HEK293 (cell line): ENCODE measurements around the gene MYH3.

Experiments
- KLF1 ChIP-seq: fragments of 450-650 bp; formaldehyde crosslinking; IDR thresholded peaks from 2 replicates; pipeline ENCODE4 v1.5.1; 2016; ENCODE audit warnings: missing biosample characterization, missing genetic modification characterization
- KLF7 ChIP-seq: fragments of 450-650 bp; formaldehyde crosslinking; IDR thresholded peaks from 2 replicates; pipeline ENCODE4 v1.5.1; 2016; ENCODE audit warnings: missing biosample characterization, missing genetic modification characterization, borderline replicate concordance
- KLF9 ChIP-seq: fragments of 450-650 bp; formaldehyde crosslinking; IDR thresholded peaks from 2 replicates; pipeline ENCODE4 v1.5.1; 2016; ENCODE audit warnings: missing biosample characterization, missing genetic modification characterization, low read depth
- MYNN ChIP-seq: fragments of 450-650 bp; formaldehyde crosslinking; IDR thresholded peaks from 2 replicates; pipeline ENCODE4 v1.5.1; 2016; ENCODE audit warnings: missing biosample characterization, missing genetic modification characterization, borderline replicate concordance
- OSR2 ChIP-seq: fragments of 450-650 bp; formaldehyde crosslinking; IDR thresholded peaks from 2 replicates; pipeline ENCODE4 v1.5.1; 2016; ENCODE audit warnings: missing biosample characterization, missing genetic modification characterization
- REPIN1 ChIP-seq: fragments of 450-650 bp; formaldehyde crosslinking; IDR thresholded peaks from 2 replicates; pipeline ENCODE4 v1.5.1; 2017; ENCODE audit warnings: missing biosample characterization, missing genetic modification characterization, low read depth
- SALL2 ChIP-seq: fragments of 450-650 bp; formaldehyde crosslinking; IDR thresholded peaks from 2 replicates; pipeline ENCODE4 v1.5.0; 2017; ENCODE audit warnings: missing biosample characterization, mild to moderate bottlenecking, missing genetic modification characterization, borderline replicate concordance
- SP2 ChIP-seq: fragments of 450-650 bp; formaldehyde crosslinking; IDR thresholded peaks from 2 replicates; pipeline ENCODE4 v1.5.1; 2016; ENCODE audit warnings: missing biosample characterization, missing genetic modification characterization
- TSHZ1 ChIP-seq: fragments of 450-650 bp; formaldehyde crosslinking; IDR thresholded peaks from 2 replicates; pipeline ENCODE4 v1.5.1; 2016; ENCODE audit warnings: missing biosample characterization, missing genetic modification characterization, borderline replicate concordance
- WT1 ChIP-seq: fragments of 450-650 bp; formaldehyde crosslinking; IDR thresholded peaks from 2 replicates; pipeline ENCODE4 v1.5.1; 2016; ENCODE audit warnings: missing biosample characterization, missing genetic modification characterization
- ZBTB26 ChIP-seq: fragments of 450-650 bp; formaldehyde crosslinking; optimal IDR thresholded peaks from 2 replicates; pipeline ENCODE3; 2016; ENCODE audit warnings: missing biosample characterization, mild to moderate bottlenecking, missing genetic modification characterization
- ZNF132 ChIP-seq: fragments of 450-650 bp; formaldehyde crosslinking; IDR thresholded peaks from 2 replicates; pipeline ENCODE4 v1.5.1; 2017; ENCODE audit warnings: missing biosample characterization, missing genetic modification characterization, borderline replicate concordance
- ZNF274 ChIP-seq, 2 experiments: fragments of 200-500 bp in 1 of 2; fragments of 450-650 bp in 1 of 2; sonication (Bioruptor generic) in 1 of 2; formaldehyde crosslinking in 1 of 2; IDR thresholded peaks; 2 replicates each; pipeline versions ENCODE4 v1.5.1 to v1.6.1; 2014 to 2016; ENCODE audit warnings: borderline replicate concordance in 1 of 2, inconsistent platforms in 1 of 2, low read length in 1 of 2, missing biosample characterization in 1 of 2, missing genetic modification characterization in 1 of 2
- ZNF391 ChIP-seq: fragments of 450-650 bp; formaldehyde crosslinking; IDR thresholded peaks from 2 replicates; pipeline ENCODE4 v1.5.1; 2016; ENCODE audit warnings: low read depth, missing biosample characterization, missing genetic modification characterization, borderline replicate concordance
- ZNF514 ChIP-seq: fragments of 450-650 bp; formaldehyde crosslinking; IDR thresholded peaks from 2 replicates; pipeline ENCODE4 v1.5.1; 2016; ENCODE audit warnings: missing biosample characterization, missing genetic modification characterization
- ZNF645 ChIP-seq: fragments of 450-650 bp; formaldehyde crosslinking; IDR thresholded peaks from 2 replicates; pipeline ENCODE4; 2016; ENCODE audit warnings: missing biosample characterization, missing genetic modification characterization
- ZNF664 ChIP-seq: fragments of 450-650 bp; formaldehyde crosslinking; IDR thresholded peaks from 2 replicates; pipeline ENCODE4 v1.5.1; 2016; ENCODE audit warnings: missing biosample characterization, missing genetic modification characterization
- ZNF776 ChIP-seq: fragments of 450-650 bp; formaldehyde crosslinking; IDR thresholded peaks from 2 replicates; pipeline ENCODE4 v1.5.0; 2017; ENCODE audit warnings: missing biosample characterization, missing genetic modification characterization, borderline replicate concordance
- ZSCAN23 ChIP-seq: fragments of 450-650 bp; formaldehyde crosslinking; IDR thresholded peaks from 2 replicates; pipeline ENCODE4 v1.5.1; 2016; ENCODE audit warnings: missing biosample characterization, missing genetic modification characterization
- ZSCAN5A ChIP-seq: fragments of 450-650 bp; formaldehyde crosslinking; IDR thresholded peaks from 2 replicates; pipeline ENCODE4 v1.5.1; 2016; ENCODE audit warnings: missing biosample characterization, missing genetic modification characterization
- ZXDB ChIP-seq: fragments of 450-650 bp; formaldehyde crosslinking; IDR thresholded peaks from 2 replicates; pipeline ENCODE4 v1.5.1; 2016; ENCODE audit warnings: missing biosample characterization, missing genetic modification characterization
- TF ChIP-seq, protein P1 (sequence below): fragments of 450-650 bp; formaldehyde crosslinking; conservative IDR thresholded peaks from 2 replicates; pipeline ENCODE4 v1.5.1; 2016; ENCODE audit warnings: low read depth, missing biosample characterization, missing genetic modification characterization
- TF ChIP-seq, protein P2 (sequence below): fragments of 450-650 bp; formaldehyde crosslinking; IDR thresholded peaks from 2 replicates; pipeline ENCODE4 v1.5.1; 2016; ENCODE audit warnings: missing biosample characterization, missing genetic modification characterization, low read depth

The MYH3 gene

GRCh38 chr17:10697092-10698081 is 40.3 kb upstream of the MYH3 start, which contains the start of the genes ADPRM and SCO1 (continued):
- TF ChIP-seq, protein P1, sequence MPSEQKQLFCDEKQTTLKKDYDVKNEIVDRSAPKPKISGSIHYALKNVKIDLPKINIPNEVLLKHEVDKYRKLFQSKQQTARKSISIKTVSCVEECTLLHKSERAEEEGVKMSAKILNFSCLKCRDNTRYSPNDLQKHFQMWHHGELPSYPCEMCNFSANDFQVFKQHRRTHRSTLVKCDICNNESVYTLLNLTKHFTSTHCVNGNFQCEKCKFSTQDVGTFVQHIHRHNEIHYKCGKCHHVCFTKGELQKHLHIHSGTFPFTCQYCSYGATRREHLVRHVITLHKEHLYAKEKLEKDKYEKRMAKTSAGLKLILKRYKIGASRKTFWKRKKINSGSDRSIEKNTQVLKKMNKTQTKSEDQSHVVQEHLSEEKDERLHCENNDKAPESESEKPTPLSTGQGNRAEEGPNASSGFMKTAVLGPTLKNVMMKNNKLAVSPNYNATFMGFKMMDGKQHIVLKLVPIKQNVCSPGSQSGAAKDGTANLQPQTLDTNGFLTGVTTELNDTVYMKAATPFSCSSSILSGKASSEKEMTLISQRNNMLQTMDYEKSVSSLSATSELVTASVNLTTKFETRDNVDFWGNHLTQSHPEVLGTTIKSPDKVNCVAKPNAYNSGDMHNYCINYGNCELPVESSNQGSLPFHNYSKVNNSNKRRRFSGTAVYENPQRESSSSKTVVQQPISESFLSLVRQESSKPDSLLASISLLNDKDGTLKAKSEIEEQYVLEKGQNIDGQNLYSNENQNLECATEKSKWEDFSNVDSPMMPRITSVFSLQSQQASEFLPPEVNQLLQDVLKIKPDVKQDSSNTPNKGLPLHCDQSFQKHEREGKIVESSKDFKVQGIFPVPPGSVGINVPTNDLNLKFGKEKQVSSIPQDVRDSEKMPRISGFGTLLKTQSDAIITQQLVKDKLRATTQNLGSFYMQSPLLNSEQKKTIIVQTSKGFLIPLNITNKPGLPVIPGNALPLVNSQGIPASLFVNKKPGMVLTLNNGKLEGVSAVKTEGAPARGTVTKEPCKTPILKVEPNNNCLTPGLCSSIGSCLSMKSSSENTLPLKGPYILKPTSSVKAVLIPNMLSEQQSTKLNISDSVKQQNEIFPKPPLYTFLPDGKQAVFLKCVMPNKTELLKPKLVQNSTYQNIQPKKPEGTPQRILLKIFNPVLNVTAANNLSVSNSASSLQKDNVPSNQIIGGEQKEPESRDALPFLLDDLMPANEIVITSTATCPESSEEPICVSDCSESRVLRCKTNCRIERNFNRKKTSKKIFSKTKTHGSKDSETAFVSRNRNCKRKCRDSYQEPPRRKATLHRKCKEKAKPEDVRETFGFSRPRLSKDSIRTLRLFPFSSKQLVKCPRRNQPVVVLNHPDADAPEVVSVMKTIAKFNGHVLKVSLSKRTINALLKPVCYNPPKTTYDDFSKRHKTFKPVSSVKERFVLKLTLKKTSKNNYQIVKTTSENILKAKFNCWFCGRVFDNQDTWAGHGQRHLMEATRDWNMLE (tag by site-specific recombination) = peak; percentile 93
- TF ChIP-seq ZXDB (tag by site-specific recombination) (peak; percentile 65; the same call in 1 of the 2 replicates), MYNN (no peak), ZNF664 (no peak), ZSCAN5A (tag by site-specific recombination) (no peak), OSR2 (tag by site-specific recombination) (no peak; the same call in 1 of the 2 replicates), ZNF645 (tag by site-specific recombination) (no peak), SP2 (tag by site-specific recombination) (peak; percentile 97), KLF1 (no peak), ZNF776 (tag by site-specific recombination) (no peak), KLF7 (tag by site-specific recombination) (no peak), TSHZ1 (tag by site-specific recombination) (no peak), ZNF514 (no peak), ZSCAN23 (tag by site-specific recombination) (no peak), ZNF132 (tag by site-specific recombination) (no peak), WT1 (no peak), KLF9 (tag by site-specific recombination) (peak; percentile 71), ZNF391 (no peak), SALL2 (tag by site-specific recombination) (no peak), REPIN1 (no peak), ZNF274 (IDR thresholded peaks at IDR 0.05; ENCODE audit: low read length) (no peak), ZNF274 (tag by site-specific recombination; IDR thresholded peaks at IDR 0.05; ENCODE audit: borderline replicate concordance) (no peak), ZBTB26 (tag by site-specific recombination) (peak; percentile 63)
- TF ChIP-seq, protein P2, sequence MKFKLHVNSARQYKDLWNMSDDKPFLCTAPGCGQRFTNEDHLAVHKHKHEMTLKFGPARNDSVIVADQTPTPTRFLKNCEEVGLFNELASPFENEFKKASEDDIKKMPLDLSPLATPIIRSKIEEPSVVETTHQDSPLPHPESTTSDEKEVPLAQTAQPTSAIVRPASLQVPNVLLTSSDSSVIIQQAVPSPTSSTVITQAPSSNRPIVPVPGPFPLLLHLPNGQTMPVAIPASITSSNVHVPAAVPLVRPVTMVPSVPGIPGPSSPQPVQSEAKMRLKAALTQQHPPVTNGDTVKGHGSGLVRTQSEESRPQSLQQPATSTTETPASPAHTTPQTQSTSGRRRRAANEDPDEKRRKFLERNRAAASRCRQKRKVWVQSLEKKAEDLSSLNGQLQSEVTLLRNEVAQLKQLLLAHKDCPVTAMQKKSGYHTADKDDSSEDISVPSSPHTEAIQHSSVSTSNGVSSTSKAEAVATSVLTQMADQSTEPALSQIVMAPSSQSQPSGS = no peak
